ENCODE data around the gene CALD1. TPM values are rescaled to one million over a fixed set of nuclear protein-coding genes. Genes with fewer than 3 reads are reported as not detected.

The CALD1 gene
- total RNA-seq, 1 donor from 2014 or later, result 230 TPM

DNA sequence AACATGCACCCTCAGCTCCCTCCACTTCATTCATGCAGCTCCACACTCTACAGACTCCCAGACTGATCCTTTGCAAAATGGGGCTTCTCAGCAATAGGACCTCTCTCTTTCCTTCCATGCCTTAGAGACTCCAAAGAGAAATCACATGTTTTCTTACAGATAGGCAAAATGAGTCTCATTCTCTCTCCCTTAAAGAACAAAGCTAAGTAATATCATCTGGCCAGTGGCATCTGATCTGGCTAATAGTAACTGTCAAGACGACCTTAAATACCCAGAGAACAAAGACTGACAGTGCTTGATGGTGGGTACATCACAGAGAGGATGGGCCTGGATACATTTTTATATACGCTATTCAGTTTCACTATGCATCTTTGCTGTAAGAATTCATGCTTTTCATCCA, 43.1 kb upstream of the CALD1 start:
- Mint-ChIP-seq H3K4me1 (ENCODE audit: unreplicated experiment) (peaks cover 31% of the 10 kb centered on the region), H3K27ac (ENCODE audit: unreplicated experiment) (peak overlapping the region; percentile 36), H3K4me3 (ENCODE audit: unreplicated experiment) (no peak overlapping the region), H3K9me3 (ENCODE audit: unreplicated experiment) (no peaks in the 10 kb centered on the region), H3K36me3 (ENCODE audit: low read depth, unreplicated experiment) (peaks cover 3% of the 10 kb centered on the region), H3K27me3 (ENCODE audit: unreplicated experiment) (peaks cover 3% of the 10 kb centered on the region)
- TF ChIP-seq, protein P1, sequence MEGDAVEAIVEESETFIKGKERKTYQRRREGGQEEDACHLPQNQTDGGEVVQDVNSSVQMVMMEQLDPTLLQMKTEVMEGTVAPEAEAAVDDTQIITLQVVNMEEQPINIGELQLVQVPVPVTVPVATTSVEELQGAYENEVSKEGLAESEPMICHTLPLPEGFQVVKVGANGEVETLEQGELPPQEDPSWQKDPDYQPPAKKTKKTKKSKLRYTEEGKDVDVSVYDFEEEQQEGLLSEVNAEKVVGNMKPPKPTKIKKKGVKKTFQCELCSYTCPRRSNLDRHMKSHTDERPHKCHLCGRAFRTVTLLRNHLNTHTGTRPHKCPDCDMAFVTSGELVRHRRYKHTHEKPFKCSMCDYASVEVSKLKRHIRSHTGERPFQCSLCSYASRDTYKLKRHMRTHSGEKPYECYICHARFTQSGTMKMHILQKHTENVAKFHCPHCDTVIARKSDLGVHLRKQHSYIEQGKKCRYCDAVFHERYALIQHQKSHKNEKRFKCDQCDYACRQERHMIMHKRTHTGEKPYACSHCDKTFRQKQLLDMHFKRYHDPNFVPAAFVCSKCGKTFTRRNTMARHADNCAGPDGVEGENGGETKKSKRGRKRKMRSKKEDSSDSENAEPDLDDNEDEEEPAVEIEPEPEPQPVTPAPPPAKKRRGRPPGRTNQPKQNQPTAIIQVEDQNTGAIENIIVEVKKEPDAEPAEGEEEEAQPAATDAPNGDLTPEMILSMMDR (IDR thresholded peaks at IDR 0.05; ENCODE audit: unreplicated experiment), result no peak
- DNase-seq (ENCODE audit: low spot score), result no peak

DNA sequence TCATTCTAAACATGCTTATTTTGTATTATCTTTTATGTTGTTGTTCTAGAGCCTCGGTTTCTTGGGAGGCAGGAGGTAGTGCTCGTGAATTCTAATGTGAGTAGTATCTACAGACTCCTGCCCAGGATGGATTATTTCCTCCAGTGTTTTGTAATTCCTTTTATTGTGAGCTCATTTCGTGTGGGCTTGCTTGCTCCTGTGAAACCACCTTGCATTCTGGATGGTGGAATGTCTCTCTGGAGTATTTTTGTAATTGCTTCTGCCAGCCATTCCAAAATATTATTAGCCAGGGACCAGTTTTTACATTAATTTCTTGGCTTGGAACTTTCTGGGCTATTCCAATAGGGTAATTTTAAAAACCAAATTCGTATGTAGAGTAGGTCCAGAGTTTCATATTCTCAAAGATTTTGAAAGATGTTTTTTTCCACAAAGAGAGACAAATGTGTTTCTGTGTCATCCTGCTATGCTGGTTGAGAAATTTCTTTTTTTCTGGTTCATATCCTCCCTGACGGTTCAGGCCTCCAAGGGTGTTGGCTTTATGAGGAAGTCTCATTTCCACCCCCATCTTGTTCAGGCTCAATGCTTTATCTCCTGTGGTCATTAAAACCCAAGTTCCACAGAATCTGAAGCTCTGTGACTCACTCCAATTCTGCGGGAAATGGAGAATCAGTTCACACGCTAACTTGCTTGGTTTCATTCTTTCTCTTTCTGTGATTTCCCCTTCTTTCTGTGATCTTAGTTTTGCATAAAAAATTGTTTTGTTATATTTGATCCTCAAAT, 41.7 kb upstream of the CALD1 start:
- no peak overlapping the region for H3K4me3 Mint-ChIP-seq (ENCODE audit: unreplicated experiment)
- TF ChIP-seq, protein P1 (IDR thresholded peaks at IDR 0.05; ENCODE audit: unreplicated experiment), result no peak
- H3K27me3 Mint-ChIP-seq (ENCODE audit: unreplicated experiment), result peaks cover 3% of the 10 kb centered on the region
- H3K9me3 Mint-ChIP-seq (ENCODE audit: unreplicated experiment), result no peaks in the 10 kb centered on the region
- H3K36me3 Mint-ChIP-seq (ENCODE audit: low read depth, unreplicated experiment), result peaks cover 3% of the 10 kb centered on the region
- H3K4me1 Mint-ChIP-seq (ENCODE audit: unreplicated experiment), result peaks cover 37% of the 10 kb centered on the region
- H3K27ac Mint-ChIP-seq (ENCODE audit: unreplicated experiment), result peak overlapping the region; percentile 65
- DNase-seq (ENCODE audit: low spot score), result no peak

DNA sequence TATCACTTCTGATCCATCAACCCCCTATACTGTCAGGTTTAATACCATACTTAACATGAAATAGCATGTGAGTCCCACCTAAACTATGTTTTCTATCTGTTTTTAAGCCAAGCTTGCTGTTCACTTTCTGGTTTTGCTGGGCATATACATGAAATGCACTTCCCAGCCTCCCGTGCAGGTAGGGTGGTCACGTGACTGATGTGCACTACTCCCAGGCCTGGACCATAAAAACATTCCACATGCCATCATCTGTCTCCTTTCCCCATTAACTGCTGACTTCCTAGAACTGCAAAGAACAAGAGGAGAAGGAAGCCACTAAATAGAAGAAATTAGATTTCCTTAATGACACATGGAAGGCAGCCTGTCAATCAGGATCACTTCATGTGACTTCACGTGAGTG, 40.1 kb upstream of the CALD1 start:
- no peak overlapping the region for H3K4me3 Mint-ChIP-seq (ENCODE audit: unreplicated experiment)
- H3K27ac Mint-ChIP-seq (ENCODE audit: unreplicated experiment), result no peak overlapping the region
- DNase-seq (ENCODE audit: low spot score), result no peak
- H3K4me1 Mint-ChIP-seq (ENCODE audit: unreplicated experiment), result peaks cover 50% of the 10 kb centered on the region
- TF ChIP-seq, protein P1 (IDR thresholded peaks at IDR 0.05; ENCODE audit: unreplicated experiment), result no peak
- peaks cover 3% of the 10 kb centered on the region for H3K27me3 Mint-ChIP-seq (ENCODE audit: unreplicated experiment)
- no peaks in the 10 kb centered on the region for H3K9me3 Mint-ChIP-seq (ENCODE audit: unreplicated experiment)
- H3K36me3 Mint-ChIP-seq (ENCODE audit: low read depth, unreplicated experiment), result peaks cover 3% of the 10 kb centered on the region

DNA sequence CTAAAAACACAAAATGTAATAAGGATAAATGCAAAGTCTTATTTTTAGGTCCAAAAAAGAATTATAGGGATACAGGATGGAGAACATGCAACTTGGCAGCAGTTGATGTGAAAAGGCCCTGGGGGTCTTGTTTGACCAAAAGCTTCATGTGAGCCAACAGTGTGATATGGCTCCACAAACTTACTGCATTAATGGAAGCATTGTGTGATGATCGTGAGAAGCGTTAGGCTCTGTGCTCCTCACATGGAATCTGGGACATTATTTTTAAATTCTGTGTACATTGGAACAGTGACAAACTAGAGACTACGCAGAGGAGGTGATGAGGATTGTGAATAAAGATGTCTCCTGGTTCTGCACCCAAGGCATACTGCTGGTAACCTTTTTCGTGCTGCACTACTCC, 39.1 kb upstream of the CALD1 start:
- Mint-ChIP-seq H3K4me3 (ENCODE audit: unreplicated experiment) (no peak overlapping the region), H3K9me3 (ENCODE audit: unreplicated experiment) (no peaks in the 10 kb centered on the region), H3K27me3 (ENCODE audit: unreplicated experiment) (no peaks in the 10 kb centered on the region), H3K27ac (ENCODE audit: unreplicated experiment) (no peak overlapping the region), H3K4me1 (ENCODE audit: unreplicated experiment) (peaks cover 49% of the 10 kb centered on the region), H3K36me3 (ENCODE audit: low read depth, unreplicated experiment) (peaks cover 3% of the 10 kb centered on the region)
- no peak for DNase-seq (ENCODE audit: low spot score)
- TF ChIP-seq, protein P1 (IDR thresholded peaks at IDR 0.05; ENCODE audit: unreplicated experiment), result no peak

DNA sequence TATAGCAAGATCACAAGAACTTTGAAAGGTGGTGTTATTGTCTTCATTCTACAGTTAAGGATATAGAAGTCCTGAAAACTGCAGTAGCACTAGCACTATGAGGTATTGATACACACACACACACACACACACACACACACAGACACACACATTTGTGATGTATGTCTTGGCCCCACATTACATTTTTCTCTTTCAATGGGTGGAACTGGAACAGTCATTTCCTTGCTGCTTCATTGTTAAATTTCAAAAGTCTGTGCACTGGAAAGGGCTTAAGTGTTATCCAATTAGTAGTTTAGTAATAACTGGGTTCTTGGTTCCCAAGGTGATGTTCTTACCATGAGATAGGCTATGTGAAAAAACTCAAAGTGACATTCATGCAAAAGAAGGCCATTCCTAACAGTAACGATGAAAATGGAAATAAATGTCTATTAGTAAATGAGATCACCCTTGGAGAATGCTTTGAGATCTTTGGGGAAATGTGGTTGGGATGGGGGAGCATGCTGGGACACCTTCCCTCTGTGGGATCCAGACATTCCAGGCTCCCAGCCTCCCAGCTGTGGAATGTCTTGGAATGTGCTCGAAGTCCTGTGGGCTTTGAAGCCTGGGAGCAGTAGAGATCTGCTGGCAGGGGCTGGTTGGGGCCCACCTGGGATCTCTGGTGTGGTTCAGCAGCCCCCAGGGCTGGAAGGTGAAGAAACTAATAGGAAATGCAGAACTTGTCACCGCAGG, 37.4 kb upstream of the CALD1 start:
- Mint-ChIP-seq H3K27me3 (ENCODE audit: unreplicated experiment) (peaks cover 2% of the 10 kb centered on the region), H3K9me3 (ENCODE audit: unreplicated experiment) (no peaks in the 10 kb centered on the region), H3K36me3 (ENCODE audit: low read depth, unreplicated experiment) (peaks cover 3% of the 10 kb centered on the region), H3K4me1 (ENCODE audit: unreplicated experiment) (peaks cover 34% of the 10 kb centered on the region), H3K27ac (ENCODE audit: unreplicated experiment) (no peak overlapping the region), H3K4me3 (ENCODE audit: unreplicated experiment) (no peak overlapping the region)
- TF ChIP-seq, protein P1 (IDR thresholded peaks at IDR 0.05; ENCODE audit: unreplicated experiment), result no peak
- DNase-seq (ENCODE audit: low spot score), result no peak

Data from endothelial cell (in vitro differentiated cells).